ENCODE measurements around the gene PTPRK.

GRCh38 chr6:128271011-128271410 lies 249.4 kb downstream of the PTPRK start:
- no peak for TF ChIP-seq EZH2 (IDR thresholded peaks at IDR 0.05; ENCODE audit: low read depth)
- no peak for TF ChIP-seq CTCF (conservative IDR thresholded peaks at IDR 0.05)
